Hepatocyte (in vitro differentiated cells): ENCODE data around the gene ATP8A2.
A peak's percentile ranks its signal among the peaks of the same experiment; 100 is the strongest.

ENCODE experiments used
- EZH2 ChIP-seq: fragments of 200-600 bp; sonication (generic); IDR thresholded peaks from 2 replicates; pipeline ENCODE4 v1.6.1; 2016; ENCODE audit warnings: antibody characterized with exemption, mild to moderate bottlenecking, borderline replicate concordance
- TF ChIP-seq, protein P1 (sequence below): fragments of 200-600 bp; sonication (generic); IDR thresholded peaks from 2 replicates; pipeline ENCODE4 v1.5.1; 2016; ENCODE audit warnings: antibody characterized with exemption, mild to moderate bottlenecking; ENCODE audit not compliant: poor library complexity

DNA sequence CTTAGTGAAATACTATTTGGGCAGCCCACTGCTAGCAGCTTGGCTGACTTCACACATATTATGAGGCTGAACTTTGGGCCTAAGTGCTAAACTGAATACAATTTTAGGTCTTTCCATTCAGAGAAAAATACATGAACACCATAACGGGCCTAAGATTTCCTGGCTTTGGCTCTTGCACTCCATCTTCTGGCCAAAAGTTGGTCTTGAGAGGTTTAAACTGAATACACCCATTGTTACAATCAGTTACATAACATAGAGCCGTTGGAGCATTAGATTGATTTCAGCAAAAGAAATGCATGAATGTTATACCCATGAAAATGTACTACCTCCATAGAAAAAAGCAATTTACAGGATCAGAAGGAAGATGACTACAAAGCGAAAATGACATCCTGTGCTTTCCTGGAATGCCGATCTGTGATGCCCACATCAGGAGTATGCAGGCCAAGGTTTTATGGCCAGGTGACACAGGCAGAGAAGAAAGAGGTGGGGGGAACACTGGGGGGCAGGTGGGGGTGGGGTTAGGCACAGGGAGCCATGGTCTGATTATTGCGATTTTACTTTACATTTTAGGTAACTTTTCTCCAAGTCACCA is 691.2 kb downstream of the ATP8A2 start:
- no peak for TF ChIP-seq EZH2
- TF ChIP-seq, protein P1, sequence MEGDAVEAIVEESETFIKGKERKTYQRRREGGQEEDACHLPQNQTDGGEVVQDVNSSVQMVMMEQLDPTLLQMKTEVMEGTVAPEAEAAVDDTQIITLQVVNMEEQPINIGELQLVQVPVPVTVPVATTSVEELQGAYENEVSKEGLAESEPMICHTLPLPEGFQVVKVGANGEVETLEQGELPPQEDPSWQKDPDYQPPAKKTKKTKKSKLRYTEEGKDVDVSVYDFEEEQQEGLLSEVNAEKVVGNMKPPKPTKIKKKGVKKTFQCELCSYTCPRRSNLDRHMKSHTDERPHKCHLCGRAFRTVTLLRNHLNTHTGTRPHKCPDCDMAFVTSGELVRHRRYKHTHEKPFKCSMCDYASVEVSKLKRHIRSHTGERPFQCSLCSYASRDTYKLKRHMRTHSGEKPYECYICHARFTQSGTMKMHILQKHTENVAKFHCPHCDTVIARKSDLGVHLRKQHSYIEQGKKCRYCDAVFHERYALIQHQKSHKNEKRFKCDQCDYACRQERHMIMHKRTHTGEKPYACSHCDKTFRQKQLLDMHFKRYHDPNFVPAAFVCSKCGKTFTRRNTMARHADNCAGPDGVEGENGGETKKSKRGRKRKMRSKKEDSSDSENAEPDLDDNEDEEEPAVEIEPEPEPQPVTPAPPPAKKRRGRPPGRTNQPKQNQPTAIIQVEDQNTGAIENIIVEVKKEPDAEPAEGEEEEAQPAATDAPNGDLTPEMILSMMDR, result peak; percentile 91
